Measurements from ENCODE around the gene HOXD8. TPM values are rescaled to one million over a fixed set of nuclear protein-coding genes. Genes with fewer than 3 reads are reported as not detected.

Gene HOXD8
- total RNA-seq, 1 donor from 2014 or later, result not detected

- Mint-ChIP-seq H3K27me3 (ENCODE audit: insufficient read depth, low read depth) (peaks cover 80% of the 10 kb centered on the region), H3K4me1 (peaks cover 4% of the 10 kb centered on the region), H3K4me3 (no peak overlapping the region), H3K27ac (no peak overlapping the region), H3K36me3 (no peaks in the 10 kb centered on the region), H3K9me3 (no peaks in the 10 kb centered on the region)
- peaks cover 100% of the 10 kb centered on the region for H3K27me3 ChIP-seq
- TF ChIP-seq EZH2phosphoT487 (IDR thresholded peaks at IDR 0.05), result no peak
- TF ChIP-seq, protein P1, sequence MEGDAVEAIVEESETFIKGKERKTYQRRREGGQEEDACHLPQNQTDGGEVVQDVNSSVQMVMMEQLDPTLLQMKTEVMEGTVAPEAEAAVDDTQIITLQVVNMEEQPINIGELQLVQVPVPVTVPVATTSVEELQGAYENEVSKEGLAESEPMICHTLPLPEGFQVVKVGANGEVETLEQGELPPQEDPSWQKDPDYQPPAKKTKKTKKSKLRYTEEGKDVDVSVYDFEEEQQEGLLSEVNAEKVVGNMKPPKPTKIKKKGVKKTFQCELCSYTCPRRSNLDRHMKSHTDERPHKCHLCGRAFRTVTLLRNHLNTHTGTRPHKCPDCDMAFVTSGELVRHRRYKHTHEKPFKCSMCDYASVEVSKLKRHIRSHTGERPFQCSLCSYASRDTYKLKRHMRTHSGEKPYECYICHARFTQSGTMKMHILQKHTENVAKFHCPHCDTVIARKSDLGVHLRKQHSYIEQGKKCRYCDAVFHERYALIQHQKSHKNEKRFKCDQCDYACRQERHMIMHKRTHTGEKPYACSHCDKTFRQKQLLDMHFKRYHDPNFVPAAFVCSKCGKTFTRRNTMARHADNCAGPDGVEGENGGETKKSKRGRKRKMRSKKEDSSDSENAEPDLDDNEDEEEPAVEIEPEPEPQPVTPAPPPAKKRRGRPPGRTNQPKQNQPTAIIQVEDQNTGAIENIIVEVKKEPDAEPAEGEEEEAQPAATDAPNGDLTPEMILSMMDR (IDR thresholded peaks at IDR 0.05), result no peak
- no peak overlapping the region for H2AFZ ChIP-seq (replicated peaks)
- no peaks in the 10 kb centered on the region for H3K36me3 ChIP-seq
- H3K79me2 ChIP-seq (ENCODE audit: low read depth), result no peaks in the 10 kb centered on the region
- no peaks in the 10 kb centered on the region for H3K4me1 ChIP-seq
- H3K9ac ChIP-seq, result no peak overlapping the region
- H3F3A ChIP-seq (ENCODE audit: low read depth), result no peaks in the 10 kb centered on the region
- no peak for DNase-seq (ENCODE audit: low spot score)
- H3K9me3 ChIP-seq (ENCODE audit: low read depth), result no peaks in the 10 kb centered on the region
- no peak overlapping the region for H3K27ac ChIP-seq
- H3K4me2 ChIP-seq, result no peak overlapping the region
- no peak overlapping the region for H3K4me3 ChIP-seq
- H4K20me1 ChIP-seq (ENCODE audit: low read depth), result peaks cover 42% of the 10 kb centered on the region
Measured at GRCh38 chr2:176145085-176145969, 15.8 kb downstream of the HOXD8 start.

- no peak for DNase-seq (ENCODE audit: low spot score)
- no peaks in the 10 kb centered on the region for H3K36me3 Mint-ChIP-seq
- TF ChIP-seq EZH2 (IDR thresholded peaks at IDR 0.05) (no peak), EZH2phosphoT487 (IDR thresholded peaks at IDR 0.05) (no peak)
- TF ChIP-seq, protein P1 (IDR thresholded peaks at IDR 0.05), result no peak
- Histone ChIP-seq H2AFZ (replicated peaks) (no peak overlapping the region), H3K4me2 (no peak overlapping the region), H3K9ac (no peak overlapping the region), H4K20me1 (ENCODE audit: low read depth) (peaks cover 50% of the 10 kb centered on the region), H3K4me1 (no peaks in the 10 kb centered on the region), H3K9me3 (ENCODE audit: low read depth) (no peaks in the 10 kb centered on the region), H3K27ac (no peak overlapping the region), H3K4me3 (no peak overlapping the region), H3K36me3 (no peaks in the 10 kb centered on the region), H3K79me2 (ENCODE audit: low read depth) (no peaks in the 10 kb centered on the region), H3F3A (ENCODE audit: low read depth) (no peaks in the 10 kb centered on the region), H3K27me3 (peaks cover 100% of the 10 kb centered on the region)
- H3K27ac Mint-ChIP-seq, result no peak overlapping the region
- peaks cover 84% of the 10 kb centered on the region for H3K27me3 Mint-ChIP-seq (ENCODE audit: insufficient read depth, low read depth)
- no peak overlapping the region for H3K4me3 Mint-ChIP-seq
- H3K9me3 Mint-ChIP-seq, result peaks cover 2% of the 10 kb centered on the region
- peaks cover 2% of the 10 kb centered on the region for H3K4me1 Mint-ChIP-seq
Measured at GRCh38 chr2:176146101-176146500, 16.6 kb downstream of the HOXD8 start.

- H3K27me3 Mint-ChIP-seq (ENCODE audit: insufficient read depth, low read depth), result peaks cover 84% of the 10 kb centered on the region
- H3K4me3 ChIP-seq, result no peak overlapping the region
- no peaks in the 10 kb centered on the region for H3K79me2 ChIP-seq (ENCODE audit: low read depth)
- H3K27ac Mint-ChIP-seq, result no peak overlapping the region
- no peak overlapping the region for H3K4me3 Mint-ChIP-seq
- H2AFZ ChIP-seq (replicated peaks), result no peak overlapping the region
- H3K4me1 Mint-ChIP-seq, result no peaks in the 10 kb centered on the region
- H3K9me3 ChIP-seq (ENCODE audit: low read depth), result no peaks in the 10 kb centered on the region
- peaks cover 55% of the 10 kb centered on the region for H4K20me1 ChIP-seq (ENCODE audit: low read depth)
- H3K4me2 ChIP-seq, result no peak overlapping the region
- H3K9ac ChIP-seq, result no peak overlapping the region
- H3K36me3 ChIP-seq, result no peaks in the 10 kb centered on the region
- peaks cover 100% of the 10 kb centered on the region for H3K27me3 ChIP-seq
- TF ChIP-seq, protein P1 (IDR thresholded peaks at IDR 0.05), result no peak
- H3K4me1 ChIP-seq, result no peaks in the 10 kb centered on the region
- DNase-seq (ENCODE audit: low spot score), result no peak
- H3K9me3 Mint-ChIP-seq, result peaks cover 5% of the 10 kb centered on the region
- H3F3A ChIP-seq (ENCODE audit: low read depth), result no peaks in the 10 kb centered on the region
- H3K27ac ChIP-seq, result no peak overlapping the region
- no peaks in the 10 kb centered on the region for H3K36me3 Mint-ChIP-seq
Measured at GRCh38 chr2:176146645-176147044, 17.1 kb downstream of the HOXD8 start.

Data from neural progenitor cell (in vitro differentiated cells).